IPS-NIHi11 (cell line): Measurements from ENCODE around the gene MAPKAPK3.

Experiments
- DNase-seq: peaks from one replicate; pipeline ENCODE4 v3.0.0; 2012; ENCODE audit warnings: mixed read lengths, low spot score

Gene MAPKAPK3

GRCh38 chr3:50617096-50617791, at the start of gene MAPKAPK3:
Gene MAPKAPK3 (plus strand): TSS chr3:50617151. CDS start chr3:50617566, 415 bp downstream.
- peak; percentile 94 for DNase-seq

GRCh38 chr3:50567386-50568167, 49.4 kb upstream of the MAPKAPK3 start, which contains the start of gene C3orf18:
Gene C3orf18 (minus strand): TSS chr3:50567747. CDS start chr3:50565699, 2,048 bp downstream.
- DNase-seq: peak; percentile 98

- peak; percentile 100 for DNase-seq
Measured at GRCh38 chr3:50568947-50569749, 47.8 kb upstream of the MAPKAPK3 start, which contains the start of gene HEMK1. Gene HEMK1 (plus strand): TSS chr3:50569522. CDS start chr3:50571105, 1,583 bp downstream.

GRCh38 chr3:50570508-50571279, 46.3 kb upstream of the MAPKAPK3 start:
- no peak for DNase-seq

- DNase-seq: no peak
Measured at GRCh38 chr3:50571486-50571885, 45.5 kb upstream of the MAPKAPK3 start.

GRCh38 chr3:50572158-50572557, 44.8 kb upstream of the MAPKAPK3 start:
- DNase-seq: peak; percentile 79

- DNase-seq: no peak
Measured at GRCh38 chr3:50572801-50573371, 44.1 kb upstream of the MAPKAPK3 start.

GRCh38 chr3:50573566-50574443, 43.1 kb upstream of the MAPKAPK3 start:
- DNase-seq: no peak

GRCh38 chr3:50574444-50574831, 42.5 kb upstream of the MAPKAPK3 start:
- DNase-seq: no peak

- no peak for DNase-seq
Measured at GRCh38 chr3:50575372-50575771, 41.6 kb upstream of the MAPKAPK3 start.

GRCh38 chr3:50577348-50577747, 39.6 kb upstream of the MAPKAPK3 start:
- no peak for DNase-seq

GRCh38 chr3:50580683-50581458, 36.1 kb upstream of the MAPKAPK3 start:
- DNase-seq: no peak

GRCh38 chr3:50581459-50581842, 35.5 kb upstream of the MAPKAPK3 start:
- DNase-seq: no peak

GRCh38 chr3:50582083-50582482, 34.9 kb upstream of the MAPKAPK3 start:
- DNase-seq: no peak

- no peak for DNase-seq
Measured at GRCh38 chr3:50583897-50584296, 33.1 kb upstream of the MAPKAPK3 start.

GRCh38 chr3:50584391-50584790, 32.6 kb upstream of the MAPKAPK3 start:
- DNase-seq: no peak

- no peak for DNase-seq
Measured at GRCh38 chr3:50585919-50586762, 30.8 kb upstream of the MAPKAPK3 start.

- no peak for DNase-seq
Measured at GRCh38 chr3:50586763-50587070, 30.2 kb upstream of the MAPKAPK3 start.

- DNase-seq: no peak
Measured at GRCh38 chr3:50587373-50587772, 29.6 kb upstream of the MAPKAPK3 start.
